ENCODE results near the gene LRCH3. TPM values are rescaled to one million over a fixed set of nuclear protein-coding genes. Genes with fewer than 3 reads are reported as not detected.
A peak's percentile ranks its signal among the peaks of the same experiment; 100 is the strongest.

Gene LRCH3
- total and polyA plus RNA-seq, 9 of the 15 experiments (the other 6 are each of a cell fraction or from before 2014, with no cell fraction given): 4.6 to 75.3 (median 30.3) TPM

DNA sequence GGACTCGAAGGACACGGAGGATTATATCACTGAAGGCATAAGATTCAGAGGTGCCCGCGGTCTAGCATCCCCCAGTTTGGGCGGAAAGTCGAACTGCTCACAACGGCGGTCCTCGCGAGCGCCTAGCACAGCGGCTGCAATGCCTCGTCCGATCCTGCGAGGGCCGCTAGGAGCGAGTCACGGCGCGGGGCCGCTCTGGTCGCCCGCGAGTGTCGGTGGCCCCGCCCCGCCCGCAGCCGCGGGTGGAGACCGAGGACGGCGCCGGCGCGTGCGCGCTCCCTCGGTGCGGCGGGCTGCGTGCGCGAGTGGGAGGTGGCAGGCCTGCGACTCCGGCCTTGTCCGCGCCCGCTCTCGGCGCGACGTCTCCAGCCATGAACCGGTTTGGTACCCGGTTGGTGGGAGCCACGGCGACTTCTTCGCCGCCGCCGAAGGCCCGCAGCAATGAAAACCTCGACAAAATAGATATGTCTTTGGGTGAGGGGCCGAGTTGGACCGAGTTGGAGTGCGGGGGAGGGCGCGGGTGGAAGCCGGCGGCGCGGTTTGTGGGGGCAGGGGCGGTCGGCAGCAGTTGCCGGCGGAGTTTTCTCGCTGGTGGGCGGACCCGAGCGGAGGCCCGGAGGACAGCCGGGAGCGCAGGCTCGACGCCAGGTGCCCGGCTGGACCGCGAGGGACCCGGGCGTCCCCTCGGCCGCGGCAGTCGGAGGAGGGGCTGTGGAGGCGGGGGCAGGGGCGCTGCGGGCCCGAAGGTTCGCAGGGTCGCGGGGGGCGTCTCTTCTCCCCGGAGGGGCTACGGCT lies 41.3 kb upstream of the LRCH3 start, which contains the start of gene FYTTD1:
FYTTD1 (plus strand) TSS at position 283 of the 795 bp plus-strand sequence; CDS start at position 372, 89 bp downstream.
- in situ Hi-C loops (cut with MboI): no loop called here
- peak; percentile 67 for FAIRE-seq
- POLR2A ChIA-PET: interaction anchor here (0.7 to 1.9 kb wide), 6 partner anchors 10 to 208 kb away, joined by 3 to 17 read pairs (median 4); partner anchors contain the start of gene LRCH3
- peak; percentile 97 for TF ChIP-seq TARDBP (IDR thresholded peaks at IDR 0.05)
- TF ChIP-seq CUX1 (CRISPR knock-in tag; IDR thresholded peaks at IDR 0.05): no peak
- TF ChIP-seq, protein P1, sequence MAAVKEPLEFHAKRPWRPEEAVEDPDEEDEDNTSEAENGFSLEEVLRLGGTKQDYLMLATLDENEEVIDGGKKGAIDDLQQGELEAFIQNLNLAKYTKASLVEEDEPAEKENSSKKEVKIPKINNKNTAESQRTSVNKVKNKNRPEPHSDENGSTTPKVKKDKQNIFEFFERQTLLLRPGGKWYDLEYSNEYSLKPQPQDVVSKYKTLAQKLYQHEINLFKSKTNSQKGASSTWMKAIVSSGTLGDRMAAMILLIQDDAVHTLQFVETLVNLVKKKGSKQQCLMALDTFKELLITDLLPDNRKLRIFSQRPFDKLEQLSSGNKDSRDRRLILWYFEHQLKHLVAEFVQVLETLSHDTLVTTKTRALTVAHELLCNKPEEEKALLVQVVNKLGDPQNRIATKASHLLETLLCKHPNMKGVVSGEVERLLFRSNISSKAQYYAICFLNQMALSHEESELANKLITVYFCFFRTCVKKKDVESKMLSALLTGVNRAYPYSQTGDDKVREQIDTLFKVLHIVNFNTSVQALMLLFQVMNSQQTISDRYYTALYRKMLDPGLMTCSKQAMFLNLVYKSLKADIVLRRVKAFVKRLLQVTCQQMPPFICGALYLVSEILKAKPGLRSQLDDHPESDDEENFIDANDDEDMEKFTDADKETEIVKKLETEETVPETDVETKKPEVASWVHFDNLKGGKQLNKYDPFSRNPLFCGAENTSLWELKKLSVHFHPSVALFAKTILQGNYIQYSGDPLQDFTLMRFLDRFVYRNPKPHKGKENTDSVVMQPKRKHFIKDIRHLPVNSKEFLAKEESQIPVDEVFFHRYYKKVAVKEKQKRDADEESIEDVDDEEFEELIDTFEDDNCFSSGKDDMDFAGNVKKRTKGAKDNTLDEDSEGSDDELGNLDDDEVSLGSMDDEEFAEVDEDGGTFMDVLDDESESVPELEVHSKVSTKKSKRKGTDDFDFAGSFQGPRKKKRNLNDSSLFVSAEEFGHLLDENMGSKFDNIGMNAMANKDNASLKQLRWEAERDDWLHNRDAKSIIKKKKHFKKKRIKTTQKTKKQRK (IDR thresholded peaks at IDR 0.05; ENCODE audit: borderline replicate concordance, low read depth, low read length): no peak
- TF ChIP-seq MTA3 (IDR thresholded peaks at IDR 0.05; ENCODE audit: borderline replicate concordance): peak; percentile 92
- TF ChIP-seq DPF2 (IDR thresholded peaks at IDR 0.05): 0 out of 2 replicates have a peak, but pooled peaks have one; percentile 13
- TF ChIP-seq ZNF24 (IDR thresholded peaks at IDR 0.05): no peak
- TF ChIP-seq ZNF324 (CRISPR knock-in tag; IDR thresholded peaks at IDR 0.05): no peak
- TF ChIP-seq POLR2G (IDR thresholded peaks at IDR 0.05; ENCODE audit: low read depth, low read length): peak; percentile 88
- no peak for TF ChIP-seq EWSR1 (IDR thresholded peaks at IDR 0.05; ENCODE audit: borderline replicate concordance, low read depth, partially characterized antibody)
- no peak for TF ChIP-seq HINFP (tag; conservative IDR thresholded peaks at IDR 0.05; ENCODE audit: low read depth)
- peak; percentile 23; the same call in 1 of the 2 replicates for TF ChIP-seq NFIC (IDR thresholded peaks at IDR 0.05)

More for the DNA sequence above, 41.3 kb upstream of the LRCH3 start, which contains the start of gene FYTTD1:
- H4K20me1 ChIP-seq (replicated peaks; ENCODE audit: control insufficient read depth, insufficient read depth, low read length): no peaks in the 10 kb centered on the region; the same call in 1 of the 2 replicates
- no peaks in the 10 kb centered on the region for H3K9me3 ChIP-seq (replicated peaks; ENCODE audit: control insufficient read depth, insufficient read depth, low read depth, low read length)
- peak; percentile 93 to 94 (median 94) for DNase-seq (ENCODE audit: extremely low read depth in 1 of 4, low spot score in 3 of 4)
- peak within 1 kb of the TSS; percentile 86 for H3K27ac ChIP-seq (ENCODE audit: extremely low read depth, low read depth, low read length)
- no TSS peak for BruUV-seq (replicated peaks)
- no peaks in the 10 kb centered on the region for H3K36me3 ChIP-seq (ENCODE audit: control insufficient read depth, insufficient read depth, low read length)
- intact Hi-C loops (cut with micrococcal nuclease): loop anchor here (1.0 kb wide), 1 partner anchor 42 kb away; the partner anchor contains the start of gene LRCH3
- H3K27me3 ChIP-seq (ENCODE audit: control insufficient read depth in 2 of 2, insufficient read depth in 2 of 2, low read length in 2 of 2): no peaks in the 10 kb centered on the region
- CTCF ChIA-PET (ENCODE audit: low intra/inter-chr PET ratio): no interaction called here
- peaks cover 30 to 33% of the 10 kb centered on the region in 2 experiments; a peak in 4 of 5 replicates for H3K4me1 ChIP-seq (replicated peaks in 1 of 2; ENCODE audit: control insufficient read depth in 2 of 2, insufficient read depth in 2 of 2, low read length in 2 of 2)
- no peaks in the 10 kb centered on the region for H3K9me1 ChIP-seq (ENCODE audit: control insufficient read depth, insufficient read depth, low read length)
- peak within 1 kb of the TSS; percentile 80 for H3K4me2 ChIP-seq (ENCODE audit: insufficient read depth, low read length)
- peak within 1 kb of the TSS; percentile 76 to 97 for H3K9ac ChIP-seq (ENCODE audit: insufficient read depth in 1 of 2, low read depth in 2 of 2, low read length in 2 of 2)
- H3K79me2 ChIP-seq (ENCODE audit: control insufficient read depth, insufficient read depth, low read length): peaks cover 48% of the 10 kb centered on the region
- peak within 1 kb of the TSS; percentile 98 for H2AFZ ChIP-seq (ENCODE audit: low read depth, low read length)
- H3K4me3 ChIP-seq: peak within 1 kb of the TSS; percentile 76
- WGBS (ENCODE audit: insufficient coverage, low coverage, missing lambda C conversion rate): under 1% methylated on average over 78 of the region's 104 CpGs
- ATAC-seq: peak; percentile 93
